Measurements from ENCODE around the gene PRR3. TPM values are rescaled to one million over a fixed set of nuclear protein-coding genes. Genes with fewer than 3 reads are reported as not detected.
A peak's percentile ranks its signal among the peaks of the same experiment; 100 is the strongest.
"Not testable (repeated sequence)": the region's sequence is repeated elsewhere in the genome, so short reads cannot be mapped to it uniquely, and the experiment has no call there.

Gene PRR3, protein sequence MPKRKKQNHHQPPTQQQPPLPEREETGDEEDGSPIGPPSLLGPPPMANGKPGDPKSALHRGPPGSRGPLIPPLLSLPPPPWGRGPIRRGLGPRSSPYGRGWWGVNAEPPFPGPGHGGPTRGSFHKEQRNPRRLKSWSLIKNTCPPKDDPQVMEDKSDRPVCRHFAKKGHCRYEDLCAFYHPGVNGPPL
- 17.9 and 25.4 TPM in 2 replicates for total RNA-seq (2014; rRNA removed; shearing (Covaris generic))

DNA sequence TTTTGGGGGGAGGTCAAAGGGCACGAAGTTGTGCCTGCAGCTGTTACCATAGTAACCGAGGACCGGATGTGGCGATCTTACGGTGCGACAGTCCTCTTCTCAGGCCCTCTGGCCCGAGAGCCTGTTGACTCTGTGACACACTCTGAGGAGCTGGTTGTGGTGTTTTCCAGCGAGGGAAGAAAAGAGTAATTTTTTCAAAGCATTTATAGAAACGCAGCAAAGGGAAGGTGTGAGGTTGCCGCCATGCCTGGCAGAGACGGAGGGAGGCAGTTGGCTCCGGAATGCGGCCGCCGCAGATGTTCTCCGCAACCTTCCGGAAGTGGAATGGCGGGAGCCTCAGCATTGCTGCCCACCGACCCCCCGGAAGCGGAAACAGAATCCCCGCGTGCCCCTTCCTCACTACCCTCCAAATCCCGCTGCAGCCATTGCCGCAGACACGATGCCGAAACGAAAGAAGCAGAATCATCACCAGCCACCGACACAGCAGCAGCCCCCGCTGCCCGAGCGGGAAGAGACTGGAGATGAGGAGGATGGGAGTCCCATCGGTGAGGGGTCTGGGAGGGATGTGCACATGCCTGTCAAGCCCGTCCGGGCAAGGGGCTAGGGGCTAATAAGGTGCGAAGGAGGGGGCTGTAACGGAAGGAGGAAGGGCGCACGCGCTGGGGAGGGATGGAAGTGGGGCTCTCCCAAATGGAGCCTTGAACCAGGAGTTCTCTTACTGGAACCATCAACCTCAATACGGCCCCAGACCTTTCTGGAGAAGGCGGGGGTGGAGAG lies at the start of gene PRR3:
TSS of gene PRR3 (plus strand) at position 390 of the 777 bp plus-strand sequence. CDS start at position 440, 50 bp downstream.
- DNase-seq (ENCODE audit: low spot score), result peak; percentile 92

DNA sequence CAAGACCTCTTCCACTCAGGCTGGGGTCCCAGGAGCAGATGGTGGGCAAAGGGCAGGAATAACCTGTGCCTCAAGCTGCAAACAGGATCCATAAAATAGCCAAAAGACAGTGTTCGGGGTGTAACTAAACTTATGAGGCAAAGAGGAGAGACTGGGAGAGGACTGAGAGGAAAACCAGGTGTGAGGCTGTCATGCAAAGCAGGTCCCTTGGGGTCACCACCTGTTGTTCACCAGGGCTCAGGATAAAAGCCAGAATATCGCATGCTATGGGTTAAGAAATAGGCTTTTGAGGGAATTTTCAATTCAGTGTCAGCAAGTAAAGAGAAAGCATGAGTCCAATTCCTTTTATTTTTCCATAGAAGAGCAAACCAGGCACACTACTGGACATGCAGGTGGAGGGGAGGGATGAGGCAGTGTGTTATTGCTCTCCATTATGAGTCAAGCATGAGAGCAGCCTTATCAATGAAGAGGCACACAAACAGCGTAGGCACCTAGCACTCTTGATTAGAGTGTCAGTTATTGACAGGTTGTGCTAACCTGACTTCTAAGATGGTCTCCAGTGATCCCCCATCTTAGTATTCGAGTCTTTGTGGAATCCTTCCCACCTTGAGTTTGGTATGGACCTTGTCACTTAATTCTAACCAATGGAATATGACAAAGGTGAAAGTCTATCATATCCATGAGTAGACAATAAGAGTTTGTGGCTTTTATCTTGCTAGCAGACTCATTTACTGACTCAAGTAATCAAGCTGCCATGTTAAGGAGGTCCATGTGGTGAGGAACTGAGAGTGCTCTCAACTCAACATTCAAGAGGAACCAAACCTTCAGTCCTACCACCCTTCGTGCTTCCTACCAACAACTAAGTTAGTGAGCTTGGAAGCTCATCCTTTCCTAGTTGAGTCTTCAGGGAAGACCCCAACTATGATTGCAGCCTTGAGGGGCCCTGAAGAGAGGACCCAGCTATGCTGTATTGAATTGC lies 49.0 kb upstream of the PRR3 start:
- no peak for DNase-seq (ENCODE audit: low spot score)

DNA sequence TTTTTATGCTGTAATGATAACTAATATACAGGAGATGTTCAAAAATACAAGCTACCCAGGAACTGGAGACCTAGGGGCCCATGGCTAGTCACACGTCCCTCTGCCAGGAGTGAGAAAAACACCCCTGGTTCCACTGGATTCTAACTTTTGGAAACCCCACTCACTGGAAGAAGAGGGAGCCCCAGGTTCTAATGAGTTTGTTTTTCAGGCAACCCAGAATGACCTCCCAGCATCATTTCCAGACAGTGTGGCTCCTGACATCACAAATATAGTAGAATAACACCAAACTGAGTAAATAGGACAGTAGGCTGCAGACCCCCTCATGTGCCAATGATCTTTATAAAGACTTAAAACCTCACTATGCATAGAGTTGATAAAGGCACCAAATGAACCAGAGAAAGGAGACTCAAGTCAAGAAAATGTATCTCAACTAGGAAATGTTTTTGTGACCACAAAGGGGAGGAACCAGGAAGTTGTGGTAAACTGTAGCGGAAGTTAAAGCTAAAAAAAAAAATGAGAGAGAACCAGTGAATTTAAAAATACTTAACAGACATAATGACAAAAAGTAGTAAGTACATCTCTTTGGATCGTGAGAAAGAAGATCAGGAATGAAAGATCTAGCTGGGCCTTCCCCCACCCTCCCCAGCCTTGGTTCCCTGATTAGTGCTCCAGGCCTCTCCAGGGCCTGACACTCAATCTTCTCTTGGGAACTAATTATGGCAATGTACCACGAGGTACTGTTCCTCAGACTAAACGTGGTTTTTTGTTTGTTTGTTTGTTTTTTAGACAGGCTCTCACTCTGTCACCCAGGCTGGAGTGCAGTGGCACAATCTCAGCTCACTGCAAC lies 48.0 kb upstream of the PRR3 start:
- DNase-seq (ENCODE audit: low spot score), result peak; percentile 34

DNA sequence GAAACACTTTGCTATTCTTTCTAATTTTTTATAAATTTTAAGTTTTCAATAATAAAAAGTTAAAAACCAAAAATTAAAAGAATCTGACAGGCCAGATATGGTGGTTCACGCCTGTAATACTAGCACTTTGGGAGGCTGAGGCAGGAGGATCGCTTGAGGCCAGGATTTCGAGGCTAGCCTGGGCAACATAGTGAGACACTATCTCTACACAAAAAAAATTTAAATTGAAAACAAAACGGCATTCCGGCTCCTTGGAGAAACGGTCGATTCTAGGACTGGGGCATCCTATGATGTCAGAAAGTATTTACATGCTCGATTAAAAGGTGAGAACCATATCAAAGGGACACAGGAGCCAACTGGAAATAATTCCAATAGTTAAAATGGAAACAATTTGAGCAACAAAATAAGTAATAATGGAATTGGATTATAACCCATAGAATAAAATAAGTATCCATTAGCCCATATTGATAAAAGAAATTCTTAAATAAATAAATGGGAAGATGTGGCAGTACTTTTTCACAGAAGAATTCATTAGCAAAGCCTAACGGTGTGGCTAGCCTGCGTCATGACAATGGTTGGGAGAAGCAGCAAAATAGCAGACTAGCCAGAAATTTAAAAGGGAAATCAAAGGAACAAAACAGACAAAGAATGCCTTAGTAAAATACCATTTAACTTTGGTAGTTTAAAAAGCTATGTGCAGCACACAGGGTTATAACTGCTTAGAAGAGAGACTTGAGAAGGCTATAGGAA lies 46.5 kb upstream of the PRR3 start:
- DNase-seq (ENCODE audit: low spot score), result no peak

DNA sequence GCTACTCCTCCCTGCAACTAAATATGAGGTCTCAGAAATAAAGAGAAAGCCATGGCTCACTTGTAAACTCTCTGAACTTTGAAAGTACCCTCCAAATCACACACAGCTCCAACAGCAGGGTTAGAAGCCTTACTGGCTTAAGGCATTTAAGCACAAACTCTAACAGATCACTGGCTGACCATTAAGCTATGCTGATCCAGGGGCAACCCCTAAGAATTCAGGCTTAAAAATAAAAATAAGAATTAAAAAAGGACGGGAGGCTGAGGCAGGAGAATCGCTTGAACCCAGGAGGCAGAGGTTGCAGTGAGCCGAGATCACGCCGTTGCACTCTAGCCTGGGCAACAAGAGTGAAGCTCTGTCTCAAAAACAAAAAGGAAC lies 45.9 kb upstream of the PRR3 start:
- DNase-seq (ENCODE audit: low spot score), result no peak

DNA sequence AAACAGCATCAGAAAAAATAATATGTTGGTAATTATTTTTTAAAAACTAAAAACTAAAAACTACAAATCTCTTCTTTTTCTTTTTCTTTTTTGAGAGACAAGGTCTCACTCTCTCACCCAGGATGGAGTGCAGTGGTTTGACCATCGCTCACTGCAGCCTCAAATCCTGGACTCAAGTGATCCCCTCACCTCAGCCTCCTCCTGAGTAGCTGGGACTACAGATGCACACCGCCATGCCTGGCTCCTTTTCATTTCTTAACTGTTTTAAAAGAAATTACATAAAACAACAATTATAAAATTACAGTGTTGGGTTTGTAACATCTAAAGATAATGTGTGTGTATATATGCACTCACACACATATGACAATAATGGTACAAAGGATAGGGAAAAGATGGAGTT lies 43.6 kb upstream of the PRR3 start:
- DNase-seq (ENCODE audit: low spot score), result no peak

DNA sequence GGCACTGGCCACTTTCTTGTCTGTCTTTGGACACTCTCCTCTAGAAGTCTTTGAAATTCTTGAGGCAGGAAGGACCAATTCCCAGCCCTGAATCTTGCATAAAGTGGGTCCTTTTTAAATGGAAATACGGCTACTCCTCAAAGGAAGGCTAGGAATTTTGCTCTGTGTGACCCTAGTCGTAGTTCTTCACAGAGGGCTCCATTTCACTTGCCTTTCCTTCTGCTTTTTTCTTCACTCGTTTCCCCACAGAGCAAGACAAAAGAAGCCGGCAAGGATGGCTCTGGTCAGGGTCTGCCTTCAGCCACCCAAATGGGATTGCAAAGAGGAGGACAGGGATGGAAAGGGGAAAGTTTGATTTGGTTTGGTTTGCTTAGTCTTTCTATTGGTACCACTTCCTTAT lies 42.0 kb upstream of the PRR3 start:
- no peak for DNase-seq (ENCODE audit: low spot score)

DNA sequence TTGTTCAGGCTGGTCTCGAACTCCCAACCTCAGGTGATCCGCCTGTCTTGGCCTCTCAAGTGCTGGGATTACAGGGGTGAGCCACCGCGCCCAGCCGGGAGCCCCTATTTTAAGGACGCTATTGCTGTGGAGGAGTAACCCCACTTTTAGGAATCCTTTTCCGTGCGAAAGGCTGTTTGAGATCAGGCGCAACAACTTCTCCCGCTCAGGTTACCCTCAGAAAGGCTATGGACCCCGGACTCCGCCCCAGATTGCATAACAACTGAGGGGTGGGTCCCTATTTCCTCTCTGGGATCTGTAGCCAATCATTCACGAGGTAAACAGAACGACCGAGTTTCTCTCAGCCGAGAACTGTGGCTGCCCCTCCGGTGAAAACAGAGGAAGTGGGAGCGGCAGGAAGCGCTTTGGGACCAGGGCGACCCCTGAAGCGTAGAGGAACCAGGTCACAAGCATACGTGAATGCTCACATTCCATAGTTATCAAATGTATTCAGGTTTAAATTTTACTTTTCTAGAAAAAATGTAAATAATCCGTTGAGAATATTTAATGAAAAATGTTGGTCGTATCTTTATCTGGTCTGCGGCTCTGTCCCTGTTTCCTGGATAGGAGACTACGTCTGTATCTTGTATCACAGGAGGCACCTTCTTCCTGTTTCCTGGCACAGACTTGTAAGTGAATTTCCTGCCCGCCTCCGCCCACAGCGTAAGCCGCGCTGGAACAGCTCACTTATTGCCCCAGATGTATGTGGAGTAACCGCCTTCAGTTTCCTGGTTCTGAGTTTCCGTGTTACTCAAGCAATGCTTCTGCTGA lies 40.9 kb upstream of the PRR3 start:
- DNase-seq (ENCODE audit: low spot score), result peak; percentile 91

DNA sequence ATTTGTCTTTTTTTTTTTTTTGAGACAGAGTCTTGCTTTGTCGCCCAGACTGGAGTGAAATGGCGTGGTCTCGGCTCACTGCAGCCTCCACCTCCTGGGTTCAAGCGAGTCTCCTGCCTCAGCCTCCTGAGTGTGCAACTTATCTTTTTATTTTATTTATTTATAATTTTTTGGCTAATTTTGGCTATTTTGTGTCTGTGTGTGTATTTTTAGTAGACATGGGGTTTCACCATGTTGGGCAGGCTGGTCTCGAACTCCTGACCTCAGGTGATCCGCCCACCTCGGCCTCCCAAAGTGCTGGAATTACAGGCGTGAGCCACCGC lies 40.4 kb upstream of the PRR3 start:
- DNase-seq (ENCODE audit: low spot score), result not testable (repeated sequence)

DNA sequence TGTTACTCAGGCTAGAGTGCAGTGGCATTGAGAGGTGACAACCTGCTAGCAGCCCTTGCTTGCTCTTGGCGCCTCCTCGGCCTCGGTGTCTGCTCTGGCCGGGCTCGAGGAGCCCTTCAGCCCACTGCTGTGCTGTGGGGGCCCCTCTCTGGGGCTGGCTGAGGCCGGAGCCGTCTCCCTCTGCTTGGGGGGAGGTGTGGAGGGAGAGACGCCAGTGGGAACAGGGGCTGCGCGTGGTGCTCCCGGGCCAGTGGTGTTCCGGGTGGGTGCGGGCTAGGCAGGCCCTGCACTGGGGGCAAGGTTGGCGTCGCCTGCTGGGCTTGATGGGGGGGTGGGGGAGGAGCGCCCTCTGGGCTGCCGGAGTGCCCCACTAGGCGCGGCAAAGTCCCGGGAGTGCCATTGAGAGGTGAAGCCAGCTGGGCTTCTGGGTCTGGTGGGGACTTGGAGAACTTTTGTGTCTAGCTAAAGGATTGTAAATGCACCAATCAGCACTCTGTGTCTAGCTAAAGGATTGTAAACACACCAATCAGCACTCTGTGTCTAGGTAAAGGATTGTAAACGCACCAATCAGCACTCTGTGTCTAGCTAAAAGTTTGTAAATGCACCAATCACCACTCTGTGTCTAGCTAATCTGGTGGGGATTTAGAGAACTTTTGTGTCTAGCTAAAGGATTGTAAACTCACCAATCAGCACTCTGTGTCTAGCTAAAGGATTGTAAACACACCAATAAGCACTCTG lies 39.2 kb upstream of the PRR3 start:
- not testable (repeated sequence) for DNase-seq (ENCODE audit: low spot score)

DNA sequence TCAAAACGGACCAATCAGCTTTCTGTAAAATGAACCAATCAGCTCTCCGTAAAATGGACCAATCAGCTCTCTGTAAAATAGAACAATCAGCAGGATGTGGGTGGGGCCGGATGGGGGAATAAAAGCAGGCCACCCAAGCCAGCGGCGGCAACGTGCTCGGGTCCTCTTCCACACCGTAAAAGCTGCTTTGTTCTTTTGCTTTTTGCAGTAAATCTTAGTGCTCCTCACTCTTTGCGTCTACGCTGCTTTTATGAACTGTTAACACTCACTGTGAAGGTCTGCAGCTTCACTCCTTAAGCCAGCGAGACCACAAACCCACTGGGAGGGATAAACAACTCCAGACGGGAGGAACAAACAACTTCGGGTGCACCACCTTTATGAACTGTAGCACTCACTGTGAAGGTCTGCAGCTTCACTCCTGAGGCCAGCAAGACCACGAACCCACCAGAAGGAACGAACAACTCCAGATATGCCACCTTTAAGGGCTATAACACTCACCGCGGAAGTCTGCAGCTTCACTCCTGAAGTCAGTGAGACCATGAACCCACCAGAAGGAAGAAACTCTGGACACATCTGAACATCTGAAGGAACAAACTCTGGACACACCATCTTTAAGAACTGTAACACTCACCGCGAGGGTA lies 38.5 kb upstream of the PRR3 start:
- not testable (repeated sequence) for DNase-seq (ENCODE audit: low spot score)

DNA sequence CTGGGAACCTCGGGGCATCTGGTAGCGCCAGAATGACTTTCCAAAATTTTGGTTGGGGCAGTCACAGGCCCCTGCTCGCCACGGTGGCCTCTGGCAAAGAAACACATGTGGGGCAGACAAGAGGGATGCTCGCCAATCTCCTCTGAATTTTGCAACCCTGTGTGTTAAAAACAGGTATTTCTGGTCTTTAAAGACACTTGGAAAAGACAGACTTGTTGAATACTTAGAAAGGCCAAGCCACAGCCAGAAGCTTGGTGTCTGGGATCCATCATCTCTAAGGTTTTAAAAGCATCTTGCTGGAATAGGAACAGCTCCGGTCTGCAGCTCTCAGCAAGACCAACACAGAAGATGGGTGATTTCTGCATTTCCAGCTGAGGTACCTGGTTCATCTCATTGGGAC lies 36.6 kb upstream of the PRR3 start:
- no peak for DNase-seq (ENCODE audit: low spot score)

DNA sequence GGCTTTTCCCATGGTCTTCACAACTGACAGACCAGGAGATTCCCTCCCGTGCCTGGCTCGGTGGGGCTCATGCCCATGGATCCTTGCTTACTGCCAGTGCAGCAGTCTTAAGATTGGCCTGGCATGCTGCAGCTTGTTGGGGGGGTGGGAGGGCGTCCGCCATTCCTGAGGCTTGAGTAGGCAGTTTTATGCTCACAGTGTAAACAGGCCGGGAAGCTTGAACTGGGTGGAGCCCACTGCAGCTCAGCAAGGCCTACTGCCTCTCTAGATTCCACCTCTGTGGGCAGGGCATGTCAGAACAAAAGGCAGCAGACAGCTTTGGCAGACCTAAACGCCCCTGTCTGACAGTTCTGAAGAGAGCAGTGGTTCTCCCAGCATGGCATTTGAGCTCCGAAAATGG lies 36.0 kb upstream of the PRR3 start:
- DNase-seq (ENCODE audit: low spot score), result peak; percentile 46

DNA sequence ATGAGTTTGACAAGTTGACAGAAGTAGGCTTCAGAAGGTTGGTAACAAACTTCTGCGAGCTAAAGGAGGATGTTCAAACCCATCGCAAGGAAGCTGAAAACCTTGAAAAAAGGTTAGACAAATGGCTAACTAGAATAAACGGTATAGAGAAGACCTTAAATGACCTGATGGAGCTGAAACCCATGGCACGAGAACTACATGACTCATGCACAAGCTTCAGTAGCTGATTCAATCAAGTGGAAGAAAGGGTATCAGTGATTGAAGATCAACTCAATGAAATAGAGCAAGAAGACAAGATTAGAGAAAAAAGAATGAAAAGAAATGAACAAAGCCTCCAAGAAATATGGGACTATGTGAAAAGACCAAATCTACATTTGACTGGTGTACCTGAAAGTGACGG lies 35.1 kb upstream of the PRR3 start:
- not testable (repeated sequence) for DNase-seq (ENCODE audit: low spot score)

DNA sequence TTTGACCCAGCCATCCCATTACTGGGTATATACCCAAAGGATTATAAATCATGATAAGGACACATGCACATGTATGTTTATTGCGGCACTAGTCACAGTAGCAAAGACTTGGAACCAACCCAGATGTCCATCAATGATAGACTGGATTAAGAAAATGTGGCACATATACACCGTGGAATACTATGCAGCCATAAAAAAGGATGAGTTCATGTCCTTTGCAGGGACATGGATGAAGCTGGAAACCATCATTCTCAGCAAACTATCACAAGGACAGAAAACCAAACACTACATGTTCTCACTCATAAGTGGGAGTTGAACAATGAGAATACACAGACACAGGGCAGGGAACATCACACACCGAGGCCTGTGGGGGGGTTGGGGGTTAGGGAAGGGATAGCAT lies 30.7 kb upstream of the PRR3 start:
- DNase-seq (ENCODE audit: low spot score), result not testable (repeated sequence)

DNA sequence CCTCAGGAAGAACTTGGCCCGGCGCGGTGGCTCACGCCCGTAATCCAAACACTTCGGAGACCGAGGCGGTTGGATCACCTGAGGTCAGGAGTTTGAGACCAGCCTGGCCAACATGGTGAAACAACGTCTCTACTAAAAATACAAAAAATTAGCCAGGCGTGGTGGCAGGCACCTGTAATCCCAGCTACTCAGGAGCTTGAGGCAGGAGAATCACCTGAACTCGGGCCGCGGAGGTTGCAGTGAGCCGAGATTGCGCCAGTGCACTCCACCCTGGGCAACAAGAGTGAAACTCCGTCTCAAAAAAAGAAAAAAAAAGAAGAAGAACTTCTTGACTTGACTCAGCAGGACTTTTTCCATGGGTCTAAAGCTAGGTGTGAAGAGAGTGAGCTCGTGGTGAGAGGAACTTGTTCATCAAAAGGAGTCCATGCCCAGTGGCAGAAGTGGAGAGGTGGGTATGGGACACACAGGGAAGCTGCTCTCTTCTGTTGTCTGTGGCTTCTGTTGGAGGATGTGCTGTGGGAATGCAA lies 27.7 kb upstream of the PRR3 start:
- DNase-seq (ENCODE audit: low spot score), result not testable (repeated sequence)

DNA sequence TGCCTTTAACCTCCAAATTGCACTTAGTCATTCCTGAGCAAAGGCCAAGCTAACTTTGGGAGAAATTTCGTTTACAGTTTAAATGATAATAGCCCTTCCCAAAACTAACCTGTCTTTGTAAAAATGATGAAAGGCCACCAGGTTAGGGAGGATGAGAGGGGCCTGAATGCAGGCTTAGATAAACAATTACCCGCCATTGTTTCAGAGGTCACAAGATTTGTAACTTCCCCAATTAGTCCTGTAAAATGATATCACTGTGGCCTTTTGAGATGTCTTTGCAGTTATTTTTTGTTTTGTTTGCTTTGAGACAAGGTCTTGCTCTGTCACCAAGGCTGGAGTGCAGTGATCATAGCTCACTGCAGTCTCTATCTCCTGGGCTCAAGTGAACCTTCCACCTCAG lies 27.1 kb upstream of the PRR3 start:
- DNase-seq (ENCODE audit: low spot score), result no peak

Data from H4 (cell line).